ENCODE results near the gene LIPC. TPM values are rescaled to one million over a fixed set of nuclear protein-coding genes. Genes with fewer than 3 reads are reported as not detected.

LIPC gene
- total and polyA plus RNA-seq, 8 donors = 0.23 to 7.5 (median 0.76) TPM; not detected in 4

GRCh38 chr15:58391088-58391487 is 40.7 kb upstream of the LIPC start:
- Histone ChIP-seq H3K4me3 (no peak overlapping the region), H3K27me3 (no peaks in the 10 kb centered on the region), H3K4me1 (peaks cover 0 to 8% (median 4%) of the 10 kb centered on the region in 4 donors), H3K27ac (no peak overlapping the region), H3K9me3 (no peaks in the 10 kb centered on the region), H3K36me3 (no peaks in the 10 kb centered on the region)
- WGBS, 5 donors = 84 to 99% (median 93%) methylated on average over 6 of the region's 6 CpGs
- no peak for TF ChIP-seq POLR2AphosphoS5 (IDR thresholded peaks at IDR 0.05)
- TF ChIP-seq EP300 (IDR thresholded peaks at IDR 0.05) = no peak
- no peak for TF ChIP-seq POLR2A (IDR thresholded peaks at IDR 0.05)
- TF ChIP-seq CTCF (IDR thresholded peaks at IDR 0.05) = no peak
- intact Hi-C loops (cut with DNase I; ENCODE audit: low total_unique reads) = no loop called here
- no peak for DNase-seq

- Histone ChIP-seq H3K4me1 (peaks cover 0 to 8% (median 4%) of the 10 kb centered on the region in 4 donors), H3K36me3 (no peaks in the 10 kb centered on the region), H3K27me3 (no peaks in the 10 kb centered on the region), H3K27ac (peak overlapping the region in 2 of 5 donors; percentile 27 to 44), H3K9me3 (no peaks in the 10 kb centered on the region), H3K4me3 (no peak overlapping the region)
- 66 to 84% (median 76%) methylated on average over 3 of the region's 3 CpGs for WGBS, 5 donors
- intact Hi-C loops (cut with DNase I; ENCODE audit: low total_unique reads) = no loop called here
- no peak for DNase-seq
- no peak for TF ChIP-seq POLR2A (IDR thresholded peaks at IDR 0.05)
- no peak for TF ChIP-seq POLR2AphosphoS5 (IDR thresholded peaks at IDR 0.05)
- no peak for TF ChIP-seq EP300 (IDR thresholded peaks at IDR 0.05)
- TF ChIP-seq CTCF (IDR thresholded peaks at IDR 0.05) = no peak
Measured at GRCh38 chr15:58392141-58392540, 39.6 kb upstream of the LIPC start.

- no peaks in the 10 kb centered on the region for H3K9me3 ChIP-seq
- H3K36me3 ChIP-seq = no peaks in the 10 kb centered on the region
- intact Hi-C loops (cut with DNase I; ENCODE audit: low total_unique reads) = no loop called here
- peak overlapping the region in 2 of 5 donors; percentile 27 to 44 for H3K27ac ChIP-seq
- DNase-seq = peak; percentile 47 to 67
- no peaks in the 10 kb centered on the region for H3K27me3 ChIP-seq
- whole genome bisulfite sequencing, 5 donors = 37 to 64% (median 55%) methylated on average over 5 of the region's 5 CpGs
- TF ChIP-seq POLR2AphosphoS5 (IDR thresholded peaks at IDR 0.05) = no peak
- no peak for TF ChIP-seq POLR2A (IDR thresholded peaks at IDR 0.05)
- no peak for TF ChIP-seq CTCF (IDR thresholded peaks at IDR 0.05)
- peaks cover 0 to 8% (median 4%) of the 10 kb centered on the region in 4 donors for H3K4me1 ChIP-seq
- H3K4me3 ChIP-seq = no peak overlapping the region
Measured at GRCh38 chr15:58392611-58393161, 39.1 kb upstream of the LIPC start.

- intact Hi-C loops (cut with DNase I; ENCODE audit: low total_unique reads) = no loop called here
- Histone ChIP-seq H3K27me3 (no peaks in the 10 kb centered on the region), H3K27ac (peak overlapping the region in 1 of 5 donors; percentile 44), H3K36me3 (no peaks in the 10 kb centered on the region), H3K4me3 (no peak overlapping the region), H3K9me3 (no peaks in the 10 kb centered on the region), H3K4me1 (peaks cover 0 to 8% (median 4%) of the 10 kb centered on the region in 4 donors)
- peak in 1 of 2 donors; percentile 59 for DNase-seq
- WGBS, 5 donors = 41 to 56% (median 49%) methylated on average over 5 of the region's 5 CpGs
- no peak for TF ChIP-seq CTCF (IDR thresholded peaks at IDR 0.05)
- no peak for TF ChIP-seq EP300 (IDR thresholded peaks at IDR 0.05)
- no peak for TF ChIP-seq POLR2A (IDR thresholded peaks at IDR 0.05)
- no peak for TF ChIP-seq POLR2AphosphoS5 (IDR thresholded peaks at IDR 0.05)
Measured at GRCh38 chr15:58393241-58393662, 38.5 kb upstream of the LIPC start.

Data from stomach (tissue), 9 donors.